ENCODE measurements around the gene BACH2. TPM values are rescaled to one million over a fixed set of nuclear protein-coding genes. Genes with fewer than 3 reads are reported as not detected.

Gene BACH2
- total RNA-seq, 1 donor from 2014 or later: 3.9 TPM

DNA sequence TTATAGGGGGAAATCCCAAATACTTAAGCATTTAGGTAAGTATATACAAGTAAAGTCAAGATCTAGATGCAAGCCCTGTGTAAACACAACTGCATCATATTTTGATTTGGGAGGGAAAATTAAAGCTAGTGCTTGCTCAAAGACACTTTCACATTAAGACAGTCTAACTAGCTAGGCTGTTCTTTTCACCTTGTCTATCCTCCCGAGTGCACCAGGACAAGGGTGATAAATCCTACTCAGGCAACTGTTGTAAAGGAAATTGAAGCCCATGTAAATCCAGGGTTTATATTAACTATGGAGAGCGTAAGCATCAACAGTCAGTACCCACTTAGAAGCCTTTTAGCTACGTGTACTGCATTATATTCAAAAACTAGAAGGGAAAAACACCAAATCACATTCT lies 19.3 kb upstream of the BACH2 start:
- H3F3A ChIP-seq (ENCODE audit: low read depth): no peaks in the 10 kb centered on the region
- peaks cover 9% of the 10 kb centered on the region for H3K4me1 Mint-ChIP-seq
- TF ChIP-seq EZH2 (IDR thresholded peaks at IDR 0.05) (no peak), EZH2phosphoT487 (IDR thresholded peaks at IDR 0.05) (no peak)
- TF ChIP-seq, protein P1, sequence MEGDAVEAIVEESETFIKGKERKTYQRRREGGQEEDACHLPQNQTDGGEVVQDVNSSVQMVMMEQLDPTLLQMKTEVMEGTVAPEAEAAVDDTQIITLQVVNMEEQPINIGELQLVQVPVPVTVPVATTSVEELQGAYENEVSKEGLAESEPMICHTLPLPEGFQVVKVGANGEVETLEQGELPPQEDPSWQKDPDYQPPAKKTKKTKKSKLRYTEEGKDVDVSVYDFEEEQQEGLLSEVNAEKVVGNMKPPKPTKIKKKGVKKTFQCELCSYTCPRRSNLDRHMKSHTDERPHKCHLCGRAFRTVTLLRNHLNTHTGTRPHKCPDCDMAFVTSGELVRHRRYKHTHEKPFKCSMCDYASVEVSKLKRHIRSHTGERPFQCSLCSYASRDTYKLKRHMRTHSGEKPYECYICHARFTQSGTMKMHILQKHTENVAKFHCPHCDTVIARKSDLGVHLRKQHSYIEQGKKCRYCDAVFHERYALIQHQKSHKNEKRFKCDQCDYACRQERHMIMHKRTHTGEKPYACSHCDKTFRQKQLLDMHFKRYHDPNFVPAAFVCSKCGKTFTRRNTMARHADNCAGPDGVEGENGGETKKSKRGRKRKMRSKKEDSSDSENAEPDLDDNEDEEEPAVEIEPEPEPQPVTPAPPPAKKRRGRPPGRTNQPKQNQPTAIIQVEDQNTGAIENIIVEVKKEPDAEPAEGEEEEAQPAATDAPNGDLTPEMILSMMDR (IDR thresholded peaks at IDR 0.05): no peak
- H3K27ac ChIP-seq: no peak overlapping the region
- H3K9me3 Mint-ChIP-seq: no peaks in the 10 kb centered on the region
- H3K79me2 ChIP-seq (ENCODE audit: low read depth): no peaks in the 10 kb centered on the region
- H3K36me3 Mint-ChIP-seq: no peaks in the 10 kb centered on the region
- no peaks in the 10 kb centered on the region for H3K36me3 ChIP-seq
- no peaks in the 10 kb centered on the region for H4K20me1 ChIP-seq (ENCODE audit: low read depth)
- no peak for DNase-seq (ENCODE audit: low spot score)
- no peak overlapping the region for H3K4me3 Mint-ChIP-seq
- H3K9me3 ChIP-seq (ENCODE audit: low read depth): no peaks in the 10 kb centered on the region
- H3K27ac Mint-ChIP-seq: no peak overlapping the region
- no peak overlapping the region for H3K4me2 ChIP-seq
- no peak overlapping the region for H2AFZ ChIP-seq (replicated peaks)
- H3K27me3 ChIP-seq: no peaks in the 10 kb centered on the region
- H3K9ac ChIP-seq: no peak overlapping the region
- peaks cover 3% of the 10 kb centered on the region for H3K27me3 Mint-ChIP-seq (ENCODE audit: insufficient read depth, low read depth)
- no peaks in the 10 kb centered on the region for H3K4me1 ChIP-seq
- H3K4me3 ChIP-seq: no peak overlapping the region

DNA sequence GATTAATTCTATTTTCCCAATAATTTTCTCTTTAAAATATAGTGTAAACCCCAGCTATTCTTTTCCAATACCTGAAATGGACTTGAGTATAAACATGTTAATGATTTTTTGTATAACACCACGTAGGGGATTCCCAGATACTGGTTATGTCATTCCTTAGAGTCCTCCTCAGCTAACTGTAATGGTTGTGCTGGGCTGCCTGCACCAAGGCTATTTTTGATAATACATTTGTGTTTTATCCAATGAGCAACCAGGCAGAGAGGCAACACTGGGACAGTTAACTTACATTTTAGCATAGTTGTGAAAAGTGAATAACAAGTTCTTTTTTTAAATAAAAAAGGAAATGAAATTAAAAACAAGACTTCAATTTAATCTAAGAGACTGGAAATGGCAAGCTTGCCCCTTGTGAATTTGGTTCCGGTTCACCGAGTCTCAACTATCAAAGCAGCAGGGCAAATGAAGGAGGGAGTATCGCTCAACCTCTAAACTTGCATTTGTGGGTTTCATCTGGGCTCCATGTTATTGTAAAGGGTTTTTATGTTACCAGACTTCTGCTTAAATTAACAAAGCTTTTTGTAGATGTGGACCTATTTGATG lies 18.8 kb upstream of the BACH2 start:
- Histone ChIP-seq H3K4me3 (no peak overlapping the region), H3F3A (ENCODE audit: low read depth) (no peaks in the 10 kb centered on the region), H4K20me1 (ENCODE audit: low read depth) (no peaks in the 10 kb centered on the region), H3K79me2 (ENCODE audit: low read depth) (no peaks in the 10 kb centered on the region), H3K36me3 (no peaks in the 10 kb centered on the region), H3K9me3 (ENCODE audit: low read depth) (no peaks in the 10 kb centered on the region), H3K27ac (no peak overlapping the region), H2AFZ (replicated peaks) (no peak overlapping the region), H3K9ac (no peak overlapping the region), H3K27me3 (no peaks in the 10 kb centered on the region), H3K4me2 (no peak overlapping the region), H3K4me1 (no peaks in the 10 kb centered on the region)
- Mint-ChIP-seq H3K36me3 (no peaks in the 10 kb centered on the region), H3K27me3 (ENCODE audit: insufficient read depth, low read depth) (peaks cover 3% of the 10 kb centered on the region), H3K27ac (no peak overlapping the region), H3K4me1 (peaks cover 9% of the 10 kb centered on the region), H3K4me3 (no peak overlapping the region), H3K9me3 (no peaks in the 10 kb centered on the region)
- TF ChIP-seq, protein P1 (IDR thresholded peaks at IDR 0.05): no peak
- no peak for TF ChIP-seq EZH2phosphoT487 (IDR thresholded peaks at IDR 0.05)
- no peak for TF ChIP-seq EZH2 (IDR thresholded peaks at IDR 0.05)
- no peak for DNase-seq (ENCODE audit: low spot score)

DNA sequence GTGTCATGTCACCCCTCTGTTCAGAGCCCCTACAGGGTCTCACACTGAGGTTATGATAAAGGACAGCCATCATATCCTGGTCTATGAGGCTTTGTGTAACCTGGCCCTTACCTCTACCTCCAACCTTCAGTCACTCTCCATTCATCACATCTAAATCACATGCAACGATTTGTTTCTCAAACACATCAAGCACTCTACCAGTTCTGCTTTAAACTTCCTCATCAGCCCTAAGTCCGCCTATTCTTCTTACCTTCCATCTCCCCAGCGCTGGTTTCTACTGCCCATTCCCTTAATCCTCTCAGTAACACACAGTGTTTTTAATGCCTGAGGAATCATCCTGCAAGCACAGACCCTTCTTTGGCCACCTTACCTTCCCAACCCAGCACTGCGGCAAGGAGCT lies 17.9 kb upstream of the BACH2 start:
- H3F3A ChIP-seq (ENCODE audit: low read depth): no peaks in the 10 kb centered on the region
- H3K9me3 ChIP-seq (ENCODE audit: low read depth): no peaks in the 10 kb centered on the region
- no peak overlapping the region for H3K4me2 ChIP-seq
- H3K9me3 Mint-ChIP-seq: no peaks in the 10 kb centered on the region
- H4K20me1 ChIP-seq (ENCODE audit: low read depth): no peaks in the 10 kb centered on the region
- TF ChIP-seq EZH2phosphoT487 (IDR thresholded peaks at IDR 0.05) (no peak), EZH2 (IDR thresholded peaks at IDR 0.05) (no peak)
- TF ChIP-seq, protein P1 (IDR thresholded peaks at IDR 0.05): no peak
- peaks cover 3% of the 10 kb centered on the region for H3K27me3 Mint-ChIP-seq (ENCODE audit: insufficient read depth, low read depth)
- no peak overlapping the region for H3K27ac Mint-ChIP-seq
- no peak overlapping the region for H3K27ac ChIP-seq
- no peak for DNase-seq (ENCODE audit: low spot score)
- H2AFZ ChIP-seq (replicated peaks): no peak overlapping the region
- H3K4me1 ChIP-seq: no peaks in the 10 kb centered on the region
- no peaks in the 10 kb centered on the region for H3K36me3 ChIP-seq
- H3K4me3 ChIP-seq: no peak overlapping the region
- peaks cover 6% of the 10 kb centered on the region for H3K4me1 Mint-ChIP-seq
- H3K27me3 ChIP-seq: no peaks in the 10 kb centered on the region
- H3K9ac ChIP-seq: no peak overlapping the region
- H3K36me3 Mint-ChIP-seq: no peaks in the 10 kb centered on the region
- H3K79me2 ChIP-seq (ENCODE audit: low read depth): no peaks in the 10 kb centered on the region
- no peak overlapping the region for H3K4me3 Mint-ChIP-seq

Data from neural progenitor cell (in vitro differentiated cells).